CD4-positive, alpha-beta T cell treated with Interleukin-15 for 1 hour (primary cell): ENCODE measurements around the gene RECQL5.
"Not testable (repeated sequence)": the region's sequence is repeated elsewhere in the genome, so short reads cannot be mapped to it uniquely, and the experiment has no call there.

ENCODE experiments used
- DNase-seq: peaks from one replicate; pipeline ENCODE4 v3.0.0-alpha.2; 2020

RECQL5 gene

DNA sequence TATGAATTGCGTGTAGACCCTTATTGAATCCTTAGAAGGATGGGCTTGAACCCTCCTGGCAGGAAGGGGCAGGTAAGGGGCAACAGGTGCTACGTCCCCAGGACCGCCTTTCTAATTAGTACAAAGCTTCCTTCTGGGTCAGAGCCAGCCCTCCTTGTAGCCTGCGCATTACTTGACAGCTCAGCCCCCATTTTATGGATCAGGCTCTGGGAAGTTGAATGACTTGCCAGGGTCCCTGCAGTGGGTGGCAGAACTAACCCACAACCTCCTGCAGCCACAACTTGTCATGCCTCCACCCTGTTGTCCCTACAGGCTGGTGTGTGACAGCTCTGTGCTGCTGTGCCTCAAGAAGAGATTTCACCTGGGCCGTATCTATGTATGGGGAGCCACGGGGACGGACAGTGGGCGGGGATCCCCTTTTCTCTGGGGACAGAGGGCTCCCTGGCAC is 76.6 kb downstream of the RECQL5 start:
- no peak for DNase-seq

GRCh38 chr17:75589919-75590303 is 77.0 kb downstream of the RECQL5 start:
- no peak for DNase-seq

- peak; percentile 93 for DNase-seq
Measured at GRCh38 chr17:75589012-75589918, 77.7 kb downstream of the RECQL5 start.

GRCh38 chr17:75588596-75589011 is 78.3 kb downstream of the RECQL5 start:
- DNase-seq, result no peak

GRCh38 chr17:75587675-75588595 is 79.0 kb downstream of the RECQL5 start, which contains the start of gene MYO15B:
MYO15B (plus strand) TSS chr17:75587800; CDS start chr17:75588058, 258 bp downstream.
- DNase-seq, result peak; percentile 73

- DNase-seq, result no peak
Measured at GRCh38 chr17:75584849-75585175, 82.1 kb downstream of the RECQL5 start.

GRCh38 chr17:75583197-75583596 is 83.8 kb downstream of the RECQL5 start:
- DNase-seq, result not testable (repeated sequence)

- DNase-seq, result peak; percentile 66
Measured at GRCh38 chr17:75581121-75581725, 85.7 kb downstream of the RECQL5 start.
